K562 (cell line): ENCODE results near the gene CLDN15.

Experiments used
- EP300 ChIP-seq: IDR thresholded peaks from 2 replicates; pipeline ENCODE4 v1.6.1; 2012; ENCODE audit warnings: low read length, improper control_type of control experiment
- POLR2AphosphoS2 ChIP-seq: IDR thresholded peaks from 2 replicates; pipeline ENCODE4 v1.6.1; 2012; ENCODE audit warnings: low read length, improper control_type of control experiment
- ZBTB8A ChIP-seq: fragments of 450-650 bp; IDR thresholded peaks from 2 replicates; pipeline ENCODE4 v1.6.1; 2018; ENCODE audit warnings: mild to moderate bottlenecking, moderate library complexity; ENCODE audit not compliant: partially characterized antibody
- ZNF274 ChIP-seq: IDR thresholded peaks from 2 replicates; pipeline ENCODE4 v1.6.1; 2011; ENCODE audit warnings: low read depth, mild to moderate bottlenecking, low read length, moderate library complexity, borderline replicate concordance
- TF ChIP-seq, protein P1 (sequence below): fragments of 450-650 bp; formaldehyde crosslinking; IDR thresholded peaks from 2 replicates; pipeline ENCODE4 v1.4.0; 2020; ENCODE audit warnings: mild to moderate bottlenecking, mixed read lengths
- TF ChIP-seq, protein P2 (sequence below): sonication (generic); formaldehyde crosslinking; IDR thresholded peaks from 2 replicates; pipeline ENCODE4 v1.8.1; 2023; ENCODE audit warnings: mild to moderate bottlenecking, missing genetic modification reagents, moderate library complexity
- TF ChIP-seq, protein P3 (sequence below), 2 experiments: fragments of 450-650 bp in 1 of 2; IDR thresholded peaks; 2 replicates each; pipeline ENCODE4 v1.6.1; 2011 to 2017; ENCODE audit warnings: low read depth in 2 of 2, antibody characterized with exemption in 1 of 2, borderline replicate concordance in 1 of 2, low read length in 1 of 2, mild to moderate bottlenecking in 1 of 2, mixed read lengths in 1 of 2; ENCODE audit not compliant: control insufficient read depth in 1 of 2
- TF ChIP-seq, protein P4 (sequence below): fragments of 250-450 bp; sonication (Bioruptor Pico); IDR thresholded peaks from 2 replicates; pipeline ENCODE4 v1.4.0; 2020; ENCODE audit warnings: borderline replicate concordance

DNA sequence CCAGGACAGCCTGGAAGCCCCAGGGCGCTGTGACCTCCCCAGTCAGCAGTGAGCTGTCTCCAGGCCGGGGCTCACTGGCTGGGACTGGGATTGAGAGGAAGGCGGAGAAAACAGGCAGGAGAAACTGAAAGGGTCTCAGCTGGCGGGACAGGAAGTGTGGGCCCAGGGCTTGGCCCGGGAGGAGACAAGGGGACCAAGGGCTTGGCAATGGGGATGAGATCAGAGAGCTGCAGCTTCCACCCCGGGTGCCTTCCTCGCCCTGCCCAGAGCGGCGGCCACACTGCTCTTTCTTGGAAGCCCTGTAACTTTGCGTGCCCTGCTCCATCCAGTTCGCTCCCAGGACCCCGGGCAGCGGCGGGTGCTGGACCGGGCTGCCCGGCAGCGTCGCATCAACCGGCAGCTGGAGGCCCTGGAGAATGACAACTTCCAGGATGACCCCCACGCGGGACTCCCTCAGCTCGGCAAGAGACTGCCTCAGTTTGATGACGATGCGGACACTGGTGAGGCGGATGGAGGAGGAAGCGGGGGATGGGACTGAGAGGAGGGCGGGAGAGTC lies 15.2 kb downstream of the CLDN15 start:
- TF ChIP-seq, protein P1, sequence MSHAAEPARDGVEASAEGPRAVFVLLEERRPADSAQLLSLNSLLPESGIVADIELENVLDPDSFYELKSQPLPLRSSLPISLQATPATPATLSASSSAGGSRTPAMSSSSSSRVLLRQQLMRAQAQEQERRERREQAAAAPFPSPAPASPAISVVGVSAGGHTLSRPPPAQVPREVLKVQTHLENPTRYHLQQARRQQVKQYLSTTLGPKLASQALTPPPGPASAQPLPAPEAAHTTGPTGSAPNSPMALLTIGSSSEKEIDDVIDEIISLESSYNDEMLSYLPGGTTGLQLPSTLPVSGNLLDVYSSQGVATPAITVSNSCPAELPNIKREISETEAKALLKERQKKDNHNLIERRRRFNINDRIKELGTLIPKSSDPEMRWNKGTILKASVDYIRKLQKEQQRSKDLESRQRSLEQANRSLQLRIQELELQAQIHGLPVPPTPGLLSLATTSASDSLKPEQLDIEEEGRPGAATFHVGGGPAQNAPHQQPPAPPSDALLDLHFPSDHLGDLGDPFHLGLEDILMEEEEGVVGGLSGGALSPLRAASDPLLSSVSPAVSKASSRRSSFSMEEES: no peak
- TF ChIP-seq EP300 (no peak), ZNF274 (no peak), POLR2AphosphoS2 (no peak), ZBTB8A (no peak)
- TF ChIP-seq, protein P2, sequence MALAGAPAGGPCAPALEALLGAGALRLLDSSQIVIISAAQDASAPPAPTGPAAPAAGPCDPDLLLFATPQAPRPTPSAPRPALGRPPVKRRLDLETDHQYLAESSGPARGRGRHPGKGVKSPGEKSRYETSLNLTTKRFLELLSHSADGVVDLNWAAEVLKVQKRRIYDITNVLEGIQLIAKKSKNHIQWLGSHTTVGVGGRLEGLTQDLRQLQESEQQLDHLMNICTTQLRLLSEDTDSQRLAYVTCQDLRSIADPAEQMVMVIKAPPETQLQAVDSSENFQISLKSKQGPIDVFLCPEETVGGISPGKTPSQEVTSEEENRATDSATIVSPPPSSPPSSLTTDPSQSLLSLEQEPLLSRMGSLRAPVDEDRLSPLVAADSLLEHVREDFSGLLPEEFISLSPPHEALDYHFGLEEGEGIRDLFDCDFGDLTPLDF (CRISPR knock-in tag): no peak
- TF ChIP-seq, protein P3, sequence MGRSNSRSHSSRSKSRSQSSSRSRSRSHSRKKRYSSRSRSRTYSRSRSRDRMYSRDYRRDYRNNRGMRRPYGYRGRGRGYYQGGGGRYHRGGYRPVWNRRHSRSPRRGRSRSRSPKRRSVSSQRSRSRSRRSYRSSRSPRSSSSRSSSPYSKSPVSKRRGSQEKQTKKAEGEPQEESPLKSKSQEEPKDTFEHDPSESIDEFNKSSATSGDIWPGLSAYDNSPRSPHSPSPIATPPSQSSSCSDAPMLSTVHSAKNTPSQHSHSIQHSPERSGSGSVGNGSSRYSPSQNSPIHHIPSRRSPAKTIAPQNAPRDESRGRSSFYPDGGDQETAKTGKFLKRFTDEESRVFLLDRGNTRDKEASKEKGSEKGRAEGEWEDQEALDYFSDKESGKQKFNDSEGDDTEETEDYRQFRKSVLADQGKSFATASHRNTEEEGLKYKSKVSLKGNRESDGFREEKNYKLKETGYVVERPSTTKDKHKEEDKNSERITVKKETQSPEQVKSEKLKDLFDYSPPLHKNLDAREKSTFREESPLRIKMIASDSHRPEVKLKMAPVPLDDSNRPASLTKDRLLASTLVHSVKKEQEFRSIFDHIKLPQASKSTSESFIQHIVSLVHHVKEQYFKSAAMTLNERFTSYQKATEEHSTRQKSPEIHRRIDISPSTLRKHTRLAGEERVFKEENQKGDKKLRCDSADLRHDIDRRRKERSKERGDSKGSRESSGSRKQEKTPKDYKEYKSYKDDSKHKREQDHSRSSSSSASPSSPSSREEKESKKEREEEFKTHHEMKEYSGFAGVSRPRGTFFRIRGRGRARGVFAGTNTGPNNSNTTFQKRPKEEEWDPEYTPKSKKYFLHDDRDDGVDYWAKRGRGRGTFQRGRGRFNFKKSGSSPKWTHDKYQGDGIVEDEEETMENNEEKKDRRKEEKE (IDR thresholded peaks at IDR 0.05; ENCODE audit: borderline replicate concordance in 1 of 2, control insufficient read depth in 1 of 2, low read depth in 2 of 2, low read length in 1 of 2): no peak
- TF ChIP-seq, protein P4, sequence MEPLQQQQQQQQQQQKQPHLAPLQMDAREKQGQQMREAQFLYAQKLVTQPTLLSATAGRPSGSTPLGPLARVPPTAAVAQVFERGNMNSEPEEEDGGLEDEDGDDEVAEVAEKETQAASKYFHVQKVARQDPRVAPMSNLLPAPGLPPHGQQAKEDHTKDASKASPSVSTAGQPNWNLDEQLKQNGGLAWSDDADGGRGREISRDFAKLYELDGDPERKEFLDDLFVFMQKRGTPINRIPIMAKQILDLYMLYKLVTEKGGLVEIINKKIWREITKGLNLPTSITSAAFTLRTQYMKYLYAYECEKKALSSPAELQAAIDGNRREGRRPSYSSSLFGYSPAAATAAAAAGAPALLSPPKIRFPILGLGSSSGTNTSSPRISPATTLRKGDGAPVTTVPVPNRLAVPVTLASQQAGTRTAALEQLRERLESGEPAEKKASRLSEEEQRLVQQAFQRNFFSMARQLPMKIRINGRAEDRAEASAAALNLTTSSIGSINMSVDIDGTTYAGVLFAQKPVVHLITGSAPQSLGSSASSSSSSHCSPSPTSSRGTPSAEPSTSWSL (CRISPR knock-in tag): no peak
